PC-9 (cell line): ENCODE measurements around the gene CTBS.
"Not testable (repeated sequence)": the region's sequence is repeated elsewhere in the genome, so short reads cannot be mapped to it uniquely, and the experiment has no call there.

Experiments used
- CTCF ChIP-seq: fragments of 200-600 bp; sonication (generic); conservative IDR thresholded peaks from 2 replicates; pipeline ENCODE4 v1.6.1; 2017; ENCODE audit warnings: mixed run types, antibody characterized with exemption, mild to moderate bottlenecking, moderate library complexity
- EZH2 ChIP-seq: fragments of 200-600 bp; sonication (generic); IDR thresholded peaks from 2 replicates; pipeline ENCODE4 v1.8.0; 2017; ENCODE audit warnings: antibody characterized with exemption, low read depth

GRCh38 chr1:84507887-84508286, 66.4 kb downstream of the CTBS start:
- not testable (repeated sequence) for TF ChIP-seq CTCF, EZH2
